MG63 (cell line): Measurements from ENCODE around the gene EIF5A. TPM values are rescaled to one million over a fixed set of nuclear protein-coding genes. Genes with fewer than 3 reads are reported as not detected.
"Not testable (repeated sequence)": the region's sequence is repeated elsewhere in the genome, so short reads cannot be mapped to it uniquely, and the experiment has no call there.

Source experiments
- DNase-seq: peaks from one replicate; pipeline ENCODE4 v3.0.0-alpha.2; 2020
- H3K27me3 ChIP-seq: fragments of 250-450 bp; sonication (Bioruptor Pico); 2 replicates; pipeline ENCODE4 v1.5.1; 2020; ENCODE audit warnings: mild to moderate bottlenecking, moderate library complexity
- H3K36me3 ChIP-seq: fragments of 250-450 bp; sonication (Bioruptor Pico); 2 replicates; pipeline ENCODE4 v1.5.1; 2020; ENCODE audit warnings: mild to moderate bottlenecking, moderate library complexity
- H3K4me3 ChIP-seq: fragments of 250-450 bp; sonication (Bioruptor Pico); 2 replicates; pipeline ENCODE4 v1.5.1; 2020; ENCODE audit warnings: mild to moderate bottlenecking, moderate library complexity
- H3K9me3 ChIP-seq: fragments of 250-450 bp; sonication (Bioruptor Pico); 2 replicates; pipeline ENCODE4 v1.5.1; 2020; ENCODE audit warnings: mild to moderate bottlenecking, moderate library complexity
- total RNA-seq: library from RNA; depleted of rRNA; stranded (reverse); fragments of >200 nt; shearing (Covaris generic); gene quantifications from 2 replicates; pipeline ENCODE4 v1.2.3, GENCODE V29; 2014; ENCODE audit warnings: low replicate concordance

Gene EIF5A
- total RNA-seq, 1 experiment from 2014 or later = 1,396 TPM

DNA sequence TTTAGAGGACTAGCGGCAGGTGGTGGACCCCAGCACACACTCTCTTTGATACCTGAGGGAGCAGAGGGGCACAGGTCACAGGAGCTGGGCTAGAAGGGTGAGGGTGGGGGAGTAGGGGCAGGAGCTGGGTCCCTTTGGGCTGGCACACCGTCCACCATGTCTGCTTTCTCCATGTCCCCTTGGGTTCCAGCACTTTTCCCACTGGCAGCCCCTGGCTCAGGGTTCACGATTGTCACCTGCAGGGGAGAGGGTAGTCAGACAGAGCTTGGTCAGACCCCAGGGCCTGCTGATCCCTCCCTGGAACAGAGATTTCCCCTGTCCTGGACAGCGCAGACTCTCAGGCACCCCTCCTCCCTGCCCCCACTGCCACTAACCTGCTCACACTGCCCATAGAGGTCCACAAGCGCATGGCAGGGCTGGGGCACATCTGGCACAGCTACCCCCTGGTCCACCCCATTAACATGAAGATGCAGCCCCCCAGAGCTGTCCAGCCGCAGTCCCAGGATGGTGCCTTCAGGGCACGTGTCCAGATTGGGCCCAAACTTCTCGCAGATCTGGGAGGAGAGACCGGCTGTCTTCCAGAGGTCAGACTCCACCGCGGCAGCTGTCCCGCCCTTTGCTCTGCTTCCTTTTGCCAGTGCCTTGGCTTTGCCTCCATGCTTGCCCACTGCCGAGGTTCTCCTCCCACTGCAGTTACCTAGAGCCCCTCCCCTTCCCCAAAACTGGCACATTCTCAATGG, 10.9 kb downstream of the EIF5A start:
- Histone ChIP-seq H3K9me3 (no peaks in the 10 kb centered on the region), H3K36me3 (peaks cover 6% of the 10 kb centered on the region), H3K27me3 (no peaks in the 10 kb centered on the region), H3K4me3 (no peak overlapping the region)
- DNase-seq = no peak

DNA sequence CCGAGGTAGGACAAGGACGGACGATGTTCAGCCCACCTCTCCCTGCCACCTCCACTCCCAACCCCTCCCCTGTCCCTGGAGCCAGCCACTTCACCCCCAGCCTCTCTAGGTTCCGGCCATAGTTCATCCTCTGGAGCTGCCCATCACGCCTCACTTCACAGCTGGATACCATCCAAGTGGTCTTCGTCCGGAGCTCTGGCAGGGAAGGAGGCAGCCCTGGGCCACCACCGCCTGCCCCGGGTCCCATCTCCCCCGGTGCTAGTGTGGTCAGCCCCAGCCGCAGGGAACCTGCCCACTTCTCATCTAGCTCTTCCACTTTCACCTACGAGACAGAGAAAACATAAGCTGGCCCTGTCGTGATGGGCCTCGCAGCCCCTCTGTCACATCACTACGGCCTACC, 14.0 kb downstream of the EIF5A start:
- H3K36me3 ChIP-seq = peaks cover 2% of the 10 kb centered on the region
- no peak for DNase-seq
- H3K4me3 ChIP-seq = no peak overlapping the region
- H3K27me3 ChIP-seq = no peaks in the 10 kb centered on the region
- H3K9me3 ChIP-seq = no peaks in the 10 kb centered on the region

DNA sequence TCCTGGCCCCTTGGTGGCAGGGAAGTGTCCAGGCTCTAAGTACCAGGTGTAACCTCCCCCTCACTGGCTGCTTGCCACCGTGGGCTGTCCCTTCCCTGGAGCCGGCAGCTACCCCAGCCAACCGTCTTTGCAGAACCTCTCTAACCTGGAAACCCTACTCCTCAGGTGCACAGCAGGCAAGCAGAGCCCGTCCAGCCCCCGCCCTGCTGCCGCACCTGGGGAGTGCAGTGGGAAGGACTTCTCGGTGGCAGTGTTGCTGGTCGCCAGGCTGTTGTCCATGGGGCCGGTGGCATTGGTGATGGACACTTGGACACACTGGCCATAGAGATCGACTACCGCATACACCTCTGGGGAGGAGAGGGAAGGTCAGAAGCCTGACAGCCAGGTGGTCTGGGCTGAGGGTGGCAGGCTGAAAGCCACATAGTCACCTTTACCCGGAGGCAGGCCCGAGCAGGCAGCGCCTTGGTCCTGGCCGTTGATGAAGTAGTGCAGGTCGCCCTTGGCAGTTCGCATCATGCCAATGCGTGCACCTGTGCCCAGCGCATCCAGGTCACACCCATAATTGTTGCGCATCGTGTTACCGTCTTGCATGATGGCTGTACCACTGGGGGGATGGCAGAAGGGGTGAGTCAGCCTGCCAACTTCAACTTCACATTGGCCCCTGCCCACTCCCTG, 15.2 kb downstream of the EIF5A start:
- DNase-seq = no peak
- H3K36me3 ChIP-seq = peaks cover 2% of the 10 kb centered on the region
- no peak overlapping the region for H3K4me3 ChIP-seq
- H3K9me3 ChIP-seq = no peaks in the 10 kb centered on the region
- no peaks in the 10 kb centered on the region for H3K27me3 ChIP-seq

DNA sequence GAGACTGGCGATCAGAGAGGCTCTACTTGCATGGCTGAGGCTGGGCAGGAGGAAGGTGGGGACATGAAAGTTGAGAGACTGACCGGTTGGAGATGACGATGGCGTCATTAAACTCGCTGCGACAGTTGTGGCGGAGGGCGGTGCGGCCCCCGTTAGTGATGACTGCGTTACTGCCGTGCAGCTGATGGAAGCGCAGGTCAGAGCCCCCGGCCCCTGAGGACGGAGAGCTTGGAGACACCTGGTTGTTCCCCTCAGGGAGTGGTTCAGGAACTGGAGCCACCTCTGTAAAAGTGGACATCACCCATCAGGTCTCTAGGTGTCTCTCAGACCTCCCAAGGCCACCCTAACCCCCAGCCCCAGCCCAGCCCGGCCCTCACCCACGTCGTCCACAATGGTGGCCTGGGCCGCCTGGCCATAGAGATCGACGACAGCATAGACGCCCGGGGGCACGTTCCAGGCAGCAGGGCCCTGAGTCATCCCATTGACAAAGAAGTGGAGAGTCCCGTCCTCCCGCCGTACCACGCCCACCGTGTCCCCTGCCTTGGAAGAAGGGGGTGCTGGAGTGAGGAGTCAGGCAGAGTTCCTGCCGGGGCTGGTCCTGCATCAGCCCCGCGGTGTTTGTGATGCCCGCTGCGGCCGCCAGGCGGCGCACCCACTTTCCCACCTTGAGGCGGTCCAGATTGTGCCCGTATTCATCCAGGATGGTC, 16.5 kb downstream of the EIF5A start:
- no peaks in the 10 kb centered on the region for H3K27me3 ChIP-seq
- H3K9me3 ChIP-seq = no peaks in the 10 kb centered on the region
- H3K36me3 ChIP-seq = peaks cover 2% of the 10 kb centered on the region
- DNase-seq = no peak
- H3K4me3 ChIP-seq = no peak overlapping the region

DNA sequence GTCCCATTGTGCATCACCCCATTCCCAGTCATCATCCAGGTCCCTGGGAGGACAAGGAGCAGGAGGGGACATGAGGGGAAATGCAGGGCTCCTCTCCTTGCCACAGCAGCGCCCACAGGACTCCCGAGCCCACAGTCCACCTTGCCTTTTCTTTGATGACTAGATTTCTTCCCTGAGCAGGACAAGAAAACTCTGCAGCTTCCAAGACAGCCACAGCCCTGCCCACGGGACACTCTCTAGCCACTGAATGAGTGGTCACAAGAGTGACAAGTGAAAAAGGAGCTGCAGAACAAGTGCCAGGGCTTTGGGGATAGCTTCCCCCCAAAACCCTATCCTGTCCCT, 17.0 kb downstream of the EIF5A start:
- Histone ChIP-seq H3K36me3 (peaks cover 2% of the 10 kb centered on the region; the same call in 1 of the 2 replicates), H3K27me3 (no peaks in the 10 kb centered on the region), H3K4me3 (no peak overlapping the region), H3K9me3 (no peaks in the 10 kb centered on the region)
- no peak for DNase-seq

DNA sequence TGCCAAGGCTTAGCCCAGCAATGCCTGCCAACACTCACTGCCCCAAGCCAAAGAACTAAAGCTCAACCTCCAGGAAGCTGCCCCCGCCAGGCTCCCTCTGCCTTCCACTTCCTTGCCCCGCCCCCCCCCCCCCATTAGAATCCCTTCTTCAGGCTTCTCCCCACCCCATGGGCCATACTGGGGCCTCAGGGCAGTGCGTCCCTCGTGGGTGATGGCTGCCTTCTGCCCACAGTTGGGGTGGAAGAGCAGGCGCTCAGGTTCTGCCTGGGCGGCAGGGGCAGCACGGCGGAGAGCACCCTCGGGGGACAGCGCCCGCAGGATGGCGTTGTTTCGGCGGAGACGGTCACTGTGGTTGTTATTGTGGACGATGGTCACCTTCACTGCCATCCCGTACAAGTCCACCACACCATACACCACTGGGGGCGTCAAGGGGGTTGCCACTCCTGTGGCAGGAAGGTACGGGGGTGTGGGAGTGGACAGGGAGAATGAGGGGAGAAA, 17.7 kb downstream of the EIF5A start:
- Histone ChIP-seq H3K4me3 (no peak overlapping the region), H3K27me3 (no peaks in the 10 kb centered on the region), H3K9me3 (no peaks in the 10 kb centered on the region), H3K36me3 (peaks cover 2% of the 10 kb centered on the region; the same call in 1 of the 2 replicates)
- no peak for DNase-seq

DNA sequence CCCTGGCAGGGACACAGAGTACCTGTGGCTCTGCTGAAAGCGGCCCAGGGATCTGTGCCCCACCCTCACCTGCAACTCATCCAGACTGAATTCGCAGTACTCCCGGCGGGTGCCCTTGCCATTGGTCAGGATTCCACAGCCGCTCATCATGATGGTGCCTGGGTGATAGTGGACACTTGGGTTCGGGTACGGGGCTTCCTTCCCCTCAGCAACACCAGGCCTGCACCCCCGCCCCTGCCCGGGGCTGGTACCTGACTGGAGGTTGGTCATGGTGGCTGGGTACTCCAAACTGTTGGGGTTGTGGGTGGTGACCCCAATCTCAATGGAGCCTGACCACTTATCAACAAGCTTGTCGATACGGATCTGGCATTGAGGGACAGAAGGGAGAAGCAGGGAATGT, 18.8 kb downstream of the EIF5A start:
- H3K9me3 ChIP-seq = no peaks in the 10 kb centered on the region
- H3K4me3 ChIP-seq = no peak overlapping the region
- no peaks in the 10 kb centered on the region for H3K27me3 ChIP-seq
- no peak for DNase-seq
- peaks cover 2% of the 10 kb centered on the region; the same call in 1 of the 2 replicates for H3K36me3 ChIP-seq

DNA sequence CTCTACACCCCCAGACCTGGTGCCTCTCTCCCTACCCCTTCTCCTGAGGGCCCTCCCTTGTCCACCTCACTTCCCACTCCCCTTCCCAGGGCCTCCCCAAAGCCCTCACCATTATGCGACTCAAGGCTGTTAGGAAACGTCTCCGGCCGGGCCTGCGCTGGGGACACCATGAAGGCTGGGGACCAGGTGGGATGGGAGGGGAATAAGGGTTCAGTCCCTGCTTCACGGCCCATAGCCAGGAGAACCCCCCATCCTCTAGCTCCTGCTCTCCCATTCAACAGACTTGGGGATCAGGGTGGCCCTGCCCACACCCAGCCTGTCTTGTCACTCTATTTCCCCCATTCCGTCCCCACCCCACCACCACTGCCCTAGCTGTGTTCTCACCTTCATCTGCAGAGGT, 19.6 kb downstream of the EIF5A start:
- no peaks in the 10 kb centered on the region for H3K9me3 ChIP-seq
- H3K4me3 ChIP-seq = no peak overlapping the region
- no peak for DNase-seq
- no peaks in the 10 kb centered on the region for H3K36me3 ChIP-seq
- H3K27me3 ChIP-seq = no peaks in the 10 kb centered on the region

DNA sequence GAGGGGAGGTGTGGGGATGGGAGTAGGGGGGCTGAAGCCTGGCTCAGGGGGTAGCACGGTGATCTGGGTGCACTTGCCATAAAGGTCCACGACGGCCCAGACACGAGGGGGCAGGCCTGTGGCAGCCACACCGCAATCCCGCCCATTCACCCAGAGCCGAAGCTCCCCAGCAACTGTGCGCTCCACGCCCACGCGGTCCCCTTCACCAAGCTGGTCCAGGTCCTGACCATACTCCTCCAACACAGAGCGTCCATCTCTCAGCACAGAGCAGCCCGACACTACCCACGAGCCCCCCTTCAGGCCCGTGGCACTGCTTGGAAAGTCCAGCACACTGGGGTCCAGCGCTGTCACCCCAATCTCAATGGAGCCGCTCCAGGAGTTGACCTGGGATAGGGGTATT, 20.1 kb downstream of the EIF5A start:
- Histone ChIP-seq H3K9me3 (no peaks in the 10 kb centered on the region), H3K27me3 (no peaks in the 10 kb centered on the region), H3K4me3 (no peak overlapping the region), H3K36me3 (no peaks in the 10 kb centered on the region)
- DNase-seq = no peak

DNA sequence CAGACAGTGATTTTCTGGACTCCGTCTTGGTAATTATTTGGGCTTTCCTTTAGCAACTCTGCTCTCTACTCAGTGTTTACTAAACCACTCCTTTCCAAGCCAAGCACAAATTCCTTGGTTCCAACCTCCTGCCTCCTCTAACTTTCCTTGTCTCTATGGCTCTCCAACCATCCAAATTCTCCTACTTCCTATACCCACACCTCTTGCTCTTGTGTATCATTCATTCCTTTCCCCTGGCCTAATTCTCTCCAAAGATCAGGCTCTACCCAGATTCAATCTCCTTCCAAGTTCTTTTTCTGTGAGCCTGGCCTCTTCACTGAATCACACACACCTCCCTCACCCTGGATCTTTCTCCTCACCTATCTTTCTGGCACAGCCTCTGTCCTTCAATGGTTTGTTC, 20.6 kb downstream of the EIF5A start:
- H3K4me3 ChIP-seq = peak overlapping the region; percentile 76
- no peaks in the 10 kb centered on the region for H3K9me3 ChIP-seq
- H3K27me3 ChIP-seq = no peaks in the 10 kb centered on the region
- DNase-seq = no peak
- no peaks in the 10 kb centered on the region for H3K36me3 ChIP-seq

DNA sequence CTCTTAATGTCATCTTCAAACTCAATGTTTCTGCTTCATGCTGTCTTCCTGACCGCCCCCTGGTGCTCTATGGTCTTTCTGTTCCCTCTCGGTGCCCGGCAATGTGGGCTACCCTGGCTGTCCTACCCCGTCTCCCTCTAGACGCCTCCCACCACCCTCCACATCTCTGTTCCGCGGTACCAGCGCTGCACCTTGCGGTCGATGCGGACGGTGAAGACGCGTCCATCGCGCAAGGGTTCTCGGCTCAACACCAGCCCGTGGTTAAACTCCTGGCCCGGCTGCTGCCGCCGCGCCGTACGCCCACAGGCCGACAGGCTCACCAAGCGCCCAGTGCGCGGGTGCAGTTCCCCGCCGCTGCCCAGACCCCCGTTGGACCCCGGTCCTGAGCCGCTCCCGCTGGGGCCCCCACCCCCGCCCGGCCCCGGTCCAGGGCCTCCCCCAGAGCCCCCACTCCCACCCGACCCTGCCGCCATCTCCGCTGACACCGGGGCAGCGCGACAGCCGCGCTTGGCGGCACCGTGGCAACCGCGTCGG, 21.5 kb downstream of the EIF5A start, which contains the start of gene NEURL4:
NEURL4 (minus strand) TSS at position 496 of the 534 bp plus-strand sequence; CDS start at position 473, 23 bp downstream.
- Histone ChIP-seq H3K4me3 (peak within 1 kb of the TSS; percentile 76), H3K9me3 (no peaks in the 10 kb centered on the region), H3K27me3 (no peaks in the 10 kb centered on the region), H3K36me3 (no peaks in the 10 kb centered on the region)
- DNase-seq = no peak

DNA sequence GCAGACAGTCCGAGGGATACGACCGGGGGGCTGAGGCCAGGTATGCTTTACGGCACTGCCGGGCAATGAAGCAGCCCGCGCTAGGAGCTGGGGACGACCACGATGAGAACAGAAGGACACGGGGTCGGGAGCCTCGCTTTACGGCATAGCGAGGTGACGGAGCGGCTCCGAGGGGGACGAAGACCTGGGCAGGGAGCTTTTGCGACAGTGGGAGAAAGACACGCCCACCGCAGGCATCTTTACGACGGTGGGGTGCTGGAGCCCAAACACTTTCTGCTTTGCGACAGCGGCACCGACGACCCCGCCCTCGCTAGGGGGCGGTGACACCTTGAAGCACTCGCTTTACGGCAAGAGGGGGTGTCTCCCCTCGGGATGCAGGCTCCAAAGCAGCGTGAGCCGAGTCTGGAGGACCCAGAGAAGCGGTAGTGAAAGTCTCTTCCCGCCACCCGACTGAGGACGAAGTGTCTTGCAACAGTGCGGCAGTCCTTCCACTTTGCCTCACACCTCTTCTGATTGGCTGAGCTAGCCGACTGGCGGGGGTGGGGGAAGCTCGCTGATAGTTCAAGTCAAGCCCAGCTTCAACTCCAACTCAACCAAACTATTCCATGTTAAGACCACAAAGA, 22.1 kb downstream of the EIF5A start:
- H3K9me3 ChIP-seq = no peaks in the 10 kb centered on the region
- H3K27me3 ChIP-seq = no peaks in the 10 kb centered on the region
- no peaks in the 10 kb centered on the region for H3K36me3 ChIP-seq
- peak overlapping the region; percentile 76 for H3K4me3 ChIP-seq
- peak; percentile 96 for DNase-seq

DNA sequence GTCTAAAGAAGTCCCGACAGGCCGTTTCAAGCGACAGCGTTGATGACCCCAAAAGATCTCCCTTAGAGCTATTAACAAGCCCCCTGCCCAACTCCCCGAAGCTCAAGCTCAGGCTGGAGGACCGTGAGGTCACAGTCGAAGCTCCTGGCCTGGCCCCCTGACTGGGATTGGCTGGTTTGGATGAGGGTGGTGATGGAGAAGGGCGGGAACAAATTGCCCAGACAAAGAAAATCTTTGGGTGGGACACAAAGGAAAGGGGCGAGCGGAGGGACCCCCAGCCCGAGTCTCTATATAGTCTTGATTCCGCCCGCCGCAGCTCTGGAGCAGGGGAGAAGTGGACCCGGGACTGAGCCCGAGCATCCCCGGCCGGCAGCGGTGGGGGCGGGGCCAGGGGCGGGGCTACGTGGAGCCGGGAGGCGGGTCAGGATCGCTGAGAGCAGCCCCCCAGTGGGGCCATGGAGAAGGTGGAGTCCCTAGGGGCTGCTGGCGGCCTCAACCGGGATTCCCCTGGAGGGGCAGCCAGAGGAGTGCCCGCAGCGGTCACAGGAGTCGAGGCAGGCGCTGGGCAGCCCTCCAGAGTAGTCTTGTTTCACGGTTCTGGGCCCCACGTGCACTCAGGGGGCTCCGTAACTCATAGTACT, 22.7 kb downstream of the EIF5A start:
- Histone ChIP-seq H3K36me3 (no peaks in the 10 kb centered on the region), H3K4me3 (peak overlapping the region; percentile 76), H3K9me3 (no peaks in the 10 kb centered on the region), H3K27me3 (no peaks in the 10 kb centered on the region)
- DNase-seq = peak; percentile 78

DNA sequence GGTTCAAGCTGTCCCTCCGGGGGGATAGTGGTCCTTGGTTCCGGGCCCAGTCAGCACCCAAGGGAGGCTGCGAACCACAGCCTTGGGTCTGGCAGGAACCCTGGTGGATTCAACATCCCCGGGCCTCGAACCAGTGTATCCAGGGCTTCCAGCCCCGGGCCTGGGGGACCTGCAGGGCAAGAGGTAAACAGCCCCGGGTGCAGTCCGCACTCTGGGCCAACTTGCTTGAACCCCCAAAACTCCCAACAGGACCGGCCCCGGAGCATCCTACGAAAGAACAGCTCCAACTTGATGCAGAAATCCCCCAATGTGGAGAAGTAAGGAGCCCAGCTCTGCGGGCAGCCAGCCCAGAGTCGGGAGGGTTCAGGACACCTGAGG, 23.2 kb downstream of the EIF5A start:
- no peaks in the 10 kb centered on the region for H3K36me3 ChIP-seq
- no peak for DNase-seq
- H3K4me3 ChIP-seq = peak overlapping the region; percentile 76
- no peaks in the 10 kb centered on the region for H3K27me3 ChIP-seq
- no peaks in the 10 kb centered on the region for H3K9me3 ChIP-seq

DNA sequence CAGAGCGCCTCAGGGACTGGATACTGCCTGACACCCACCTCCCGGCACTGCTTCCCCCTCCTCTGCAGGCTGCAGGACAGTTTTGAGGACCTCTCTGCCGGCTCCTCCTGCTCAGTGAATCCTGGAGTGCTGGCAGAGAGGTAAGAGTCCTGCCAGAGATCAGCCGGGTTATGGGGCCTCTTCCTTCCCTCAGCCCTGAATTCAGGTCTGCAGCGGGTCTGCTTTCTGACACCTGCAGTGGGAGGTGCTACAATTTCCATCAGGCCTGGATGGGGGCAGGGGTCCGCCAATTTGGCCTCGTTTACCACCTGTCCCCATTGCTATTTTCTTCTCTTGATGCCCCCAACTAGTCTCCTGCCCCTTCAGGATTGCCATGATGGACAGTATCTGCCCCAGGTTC, 24.7 kb downstream of the EIF5A start:
- no peak for DNase-seq
- Histone ChIP-seq H3K9me3 (no peaks in the 10 kb centered on the region), H3K4me3 (no peak overlapping the region), H3K36me3 (no peaks in the 10 kb centered on the region), H3K27me3 (no peaks in the 10 kb centered on the region)

DNA sequence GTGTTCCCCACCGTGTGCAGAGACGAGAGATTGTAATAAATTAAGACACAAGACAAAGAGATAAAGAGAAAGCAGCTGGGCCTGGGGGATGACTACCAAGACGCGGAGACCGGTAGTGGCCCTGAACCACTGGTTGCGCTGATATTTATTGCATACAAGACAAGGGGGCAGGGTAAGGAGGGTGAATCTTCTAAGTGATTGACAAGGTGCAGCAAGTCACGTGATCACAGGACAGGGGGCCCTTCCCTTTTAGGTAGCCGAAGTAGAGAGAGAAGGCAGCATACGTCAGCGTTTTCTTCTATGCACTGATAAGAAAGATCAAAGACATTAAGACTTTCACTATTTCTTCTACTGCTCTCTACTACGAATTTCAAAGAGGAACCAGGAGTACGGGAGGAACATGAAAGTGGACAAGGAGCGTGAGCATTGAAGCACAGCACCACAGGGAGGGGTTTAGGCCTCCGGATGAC, 25.2 kb downstream of the EIF5A start:
- not testable (repeated sequence) for DNase-seq, H3K27me3 ChIP-seq, H3K36me3 ChIP-seq, H3K9me3 ChIP-seq, H3K4me3 ChIP-seq
